ENCODE data around the gene CSNK1A1.

Gene CSNK1A1

DNA sequence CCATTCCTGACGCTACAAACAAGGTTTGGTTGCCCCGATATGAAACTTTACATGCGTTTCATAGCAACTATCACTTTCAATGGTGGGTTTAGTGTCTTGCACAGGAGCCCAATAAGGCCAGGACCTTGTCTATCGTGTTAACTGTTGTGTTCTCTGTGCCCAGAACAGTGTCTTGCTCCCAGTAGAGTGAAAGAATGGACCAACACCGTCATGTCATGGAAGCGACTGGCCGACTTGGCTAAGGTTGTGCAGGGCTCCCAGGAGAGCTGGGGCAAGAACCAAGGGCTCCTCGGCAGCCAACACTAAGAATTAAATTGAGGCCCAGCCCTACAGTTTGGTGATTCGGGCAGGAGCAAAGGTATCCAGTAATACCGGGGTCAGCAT is 29.6 kb upstream of the CSNK1A1 start:
- no peak for DNase-seq (ENCODE audit: extremely low read depth, insufficient read length)
- H3K4me3 ChIP-seq (replicated peaks; ENCODE audit: low read depth, low read length): no peak overlapping the region; the same call in 1 of the 2 replicates
- no peaks in the 10 kb centered on the region for H3K36me3 ChIP-seq (ENCODE audit: control insufficient read depth, insufficient read depth, low read length)
- H3K27me3 ChIP-seq (replicated peaks; ENCODE audit: control insufficient read depth, insufficient read depth, low read length): no peaks in the 10 kb centered on the region
- TF ChIP-seq, protein P1, sequence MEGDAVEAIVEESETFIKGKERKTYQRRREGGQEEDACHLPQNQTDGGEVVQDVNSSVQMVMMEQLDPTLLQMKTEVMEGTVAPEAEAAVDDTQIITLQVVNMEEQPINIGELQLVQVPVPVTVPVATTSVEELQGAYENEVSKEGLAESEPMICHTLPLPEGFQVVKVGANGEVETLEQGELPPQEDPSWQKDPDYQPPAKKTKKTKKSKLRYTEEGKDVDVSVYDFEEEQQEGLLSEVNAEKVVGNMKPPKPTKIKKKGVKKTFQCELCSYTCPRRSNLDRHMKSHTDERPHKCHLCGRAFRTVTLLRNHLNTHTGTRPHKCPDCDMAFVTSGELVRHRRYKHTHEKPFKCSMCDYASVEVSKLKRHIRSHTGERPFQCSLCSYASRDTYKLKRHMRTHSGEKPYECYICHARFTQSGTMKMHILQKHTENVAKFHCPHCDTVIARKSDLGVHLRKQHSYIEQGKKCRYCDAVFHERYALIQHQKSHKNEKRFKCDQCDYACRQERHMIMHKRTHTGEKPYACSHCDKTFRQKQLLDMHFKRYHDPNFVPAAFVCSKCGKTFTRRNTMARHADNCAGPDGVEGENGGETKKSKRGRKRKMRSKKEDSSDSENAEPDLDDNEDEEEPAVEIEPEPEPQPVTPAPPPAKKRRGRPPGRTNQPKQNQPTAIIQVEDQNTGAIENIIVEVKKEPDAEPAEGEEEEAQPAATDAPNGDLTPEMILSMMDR (IDR thresholded peaks at IDR 0.05; ENCODE audit: insufficient read depth, low read length, poor library complexity, severe bottlenecking): no peak

DNA sequence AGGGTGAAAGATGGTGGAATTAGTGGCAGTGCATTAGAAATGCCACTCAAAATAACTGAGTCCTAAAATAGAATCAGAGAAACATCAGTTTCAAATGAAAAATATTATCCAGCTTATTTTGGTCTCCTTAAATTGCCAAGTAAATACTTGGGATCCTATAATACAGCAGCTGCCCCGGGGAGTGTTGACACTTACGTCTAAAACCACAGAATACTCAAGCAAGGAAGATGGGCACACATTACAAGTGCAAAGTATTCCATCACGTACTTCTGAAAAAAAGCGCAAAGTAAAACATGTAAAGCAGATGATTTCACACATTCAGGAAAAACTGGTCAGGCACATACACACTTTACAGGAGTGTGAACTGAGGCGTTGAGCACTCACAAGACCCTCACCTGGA is 27.7 kb upstream of the CSNK1A1 start:
- DNase-seq (ENCODE audit: extremely low read depth, insufficient read length): no peak
- TF ChIP-seq, protein P1 (IDR thresholded peaks at IDR 0.05; ENCODE audit: insufficient read depth, low read length, poor library complexity, severe bottlenecking): no peak
- Histone ChIP-seq H3K27me3 (replicated peaks; ENCODE audit: control insufficient read depth, insufficient read depth, low read length) (no peaks in the 10 kb centered on the region), H3K36me3 (ENCODE audit: control insufficient read depth, insufficient read depth, low read length) (no peaks in the 10 kb centered on the region), H3K4me3 (replicated peaks; ENCODE audit: low read depth, low read length) (no peak overlapping the region)

DNA sequence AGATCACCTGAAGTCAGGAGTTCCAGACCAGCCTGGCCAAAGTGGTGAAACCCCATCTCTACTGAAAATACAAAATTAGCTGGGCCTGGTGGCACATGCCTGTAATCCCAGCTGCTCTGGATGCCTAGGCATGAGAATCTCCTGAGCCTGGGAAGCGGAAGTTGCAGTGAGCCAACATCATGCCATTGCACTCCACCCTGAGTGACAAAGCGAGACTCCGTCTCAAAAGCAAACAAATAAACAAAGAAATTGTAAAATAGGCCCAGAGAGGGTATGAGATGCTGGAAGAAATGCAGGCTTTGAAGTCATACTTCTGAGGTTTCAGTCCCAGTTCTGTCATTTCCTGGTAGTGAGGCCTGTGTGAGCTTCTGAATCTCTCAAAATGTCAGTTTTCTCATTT is 24.8 kb upstream of the CSNK1A1 start:
- TF ChIP-seq, protein P1 (IDR thresholded peaks at IDR 0.05; ENCODE audit: insufficient read depth, low read length, poor library complexity, severe bottlenecking): no peak
- DNase-seq (ENCODE audit: extremely low read depth, insufficient read length): peak; percentile 25
- H3K36me3 ChIP-seq (ENCODE audit: control insufficient read depth, insufficient read depth, low read length): no peaks in the 10 kb centered on the region
- no peak overlapping the region for H3K4me3 ChIP-seq (replicated peaks; ENCODE audit: low read depth, low read length)
- H3K27me3 ChIP-seq (replicated peaks; ENCODE audit: control insufficient read depth, insufficient read depth, low read length): no peaks in the 10 kb centered on the region

DNA sequence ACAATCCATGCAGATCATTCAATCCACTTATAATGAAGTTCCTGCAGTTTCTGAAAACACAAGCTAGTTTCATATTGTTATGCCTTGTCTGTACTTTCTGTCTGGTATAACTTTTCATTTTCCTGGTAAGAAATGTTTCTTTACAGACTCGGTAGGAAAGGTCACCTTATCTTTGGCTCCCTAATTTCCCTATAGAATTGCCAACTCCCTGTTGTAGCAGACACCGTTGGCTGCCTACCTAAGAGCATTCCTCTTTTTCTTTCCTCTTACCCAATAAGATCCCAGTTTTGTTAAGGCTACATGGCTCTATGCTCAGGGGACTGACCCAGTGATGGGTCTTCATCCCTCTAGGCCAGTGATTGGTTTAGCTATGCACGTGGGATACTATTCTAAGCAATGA is 23.9 kb upstream of the CSNK1A1 start:
- no peaks in the 10 kb centered on the region for H3K36me3 ChIP-seq (ENCODE audit: control insufficient read depth, insufficient read depth, low read length)
- TF ChIP-seq, protein P1 (IDR thresholded peaks at IDR 0.05; ENCODE audit: insufficient read depth, low read length, poor library complexity, severe bottlenecking): no peak
- H3K27me3 ChIP-seq (replicated peaks; ENCODE audit: control insufficient read depth, insufficient read depth, low read length): no peaks in the 10 kb centered on the region
- no peak for DNase-seq (ENCODE audit: extremely low read depth, insufficient read length)
- no peak overlapping the region for H3K4me3 ChIP-seq (replicated peaks; ENCODE audit: low read depth, low read length)

DNA sequence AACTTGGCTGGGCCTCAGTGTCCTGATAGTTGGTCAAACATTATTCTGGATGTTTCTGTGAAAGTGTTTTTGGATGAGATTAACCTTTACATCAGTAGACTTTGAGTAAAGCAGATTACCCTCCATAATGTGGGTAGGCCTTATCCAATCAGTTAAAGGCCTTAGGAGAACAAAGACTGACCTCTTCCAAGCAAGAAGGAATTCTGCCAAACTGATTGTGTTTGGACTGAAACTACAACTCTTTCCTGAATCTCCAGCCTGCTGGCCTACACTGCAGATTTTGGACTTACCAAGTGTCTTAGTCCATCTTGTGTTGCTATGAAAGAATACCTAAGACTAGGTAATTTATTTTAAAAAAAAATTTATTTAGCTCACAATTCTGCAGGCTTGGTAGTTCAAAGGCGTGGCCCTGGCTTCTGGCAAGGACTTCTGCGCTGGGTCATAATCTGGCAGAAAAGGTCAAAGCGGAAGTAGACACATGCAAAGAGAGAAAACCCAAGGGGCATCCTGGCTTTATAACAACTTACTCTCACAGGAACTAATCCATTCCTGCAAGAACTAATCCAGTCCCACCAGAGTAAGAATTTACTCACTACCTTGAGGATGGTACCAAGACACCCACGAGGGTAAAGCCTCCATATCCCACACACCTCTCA is 21.5 kb upstream of the CSNK1A1 start:
- no peak for DNase-seq (ENCODE audit: extremely low read depth, insufficient read length)
- Histone ChIP-seq H3K36me3 (ENCODE audit: control insufficient read depth, insufficient read depth, low read length) (no peaks in the 10 kb centered on the region), H3K27me3 (replicated peaks; ENCODE audit: control insufficient read depth, insufficient read depth, low read length) (no peaks in the 10 kb centered on the region), H3K4me3 (replicated peaks; ENCODE audit: low read depth, low read length) (no peak overlapping the region)
- TF ChIP-seq, protein P1 (IDR thresholded peaks at IDR 0.05; ENCODE audit: insufficient read depth, low read length, poor library complexity, severe bottlenecking): no peak

DNA sequence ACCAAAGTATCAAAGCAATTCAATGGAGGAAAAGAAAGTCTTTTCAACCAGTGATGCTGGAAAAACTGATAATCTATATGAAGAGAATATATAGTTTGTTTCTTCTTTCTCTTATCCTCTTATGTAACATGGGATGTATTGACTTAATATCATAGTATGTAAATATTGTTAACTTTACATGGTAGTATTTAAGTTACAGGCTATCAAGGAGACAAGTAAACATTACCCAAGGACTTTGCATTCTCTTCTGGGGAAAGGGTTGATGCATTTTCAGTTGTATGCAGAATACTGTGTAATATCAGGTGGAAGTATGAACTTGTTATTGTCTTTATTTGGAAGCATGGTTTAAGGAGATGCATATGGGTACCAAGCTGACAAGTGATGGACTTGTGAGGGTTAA is 20.9 kb upstream of the CSNK1A1 start:
- Histone ChIP-seq H3K4me3 (replicated peaks; ENCODE audit: low read depth, low read length) (no peak overlapping the region), H3K27me3 (replicated peaks; ENCODE audit: control insufficient read depth, insufficient read depth, low read length) (no peaks in the 10 kb centered on the region), H3K36me3 (ENCODE audit: control insufficient read depth, insufficient read depth, low read length) (no peaks in the 10 kb centered on the region)
- TF ChIP-seq, protein P1 (IDR thresholded peaks at IDR 0.05; ENCODE audit: insufficient read depth, low read length, poor library complexity, severe bottlenecking): no peak
- no peak for DNase-seq (ENCODE audit: extremely low read depth, insufficient read length)

Measured in GM06990 (cell line).